ENCODE measurements around the gene TMEM233. TPM values are rescaled to one million over a fixed set of nuclear protein-coding genes. Genes with fewer than 3 reads are reported as not detected.

The TMEM233 gene
- total and polyA plus RNA-seq, 9 of the 15 experiments (the other 6 are each of a cell fraction or from before 2014, with no cell fraction given): 0.04 to 0.17 (median 0.07) TPM; not detected in 2

- no peak for TF ChIP-seq ZNF318 (IDR thresholded peaks at IDR 0.05; ENCODE audit: borderline replicate concordance in 1 of 2, low read depth in 1 of 2)
- TF ChIP-seq HMG20B (CRISPR knock-in tag; IDR thresholded peaks at IDR 0.05): no peak
- no peak for TF ChIP-seq ZNF253 (CRISPR knock-in tag; conservative IDR thresholded peaks at IDR 0.05)
- TF ChIP-seq RERE (CRISPR knock-in tag; IDR thresholded peaks at IDR 0.05; ENCODE audit: borderline replicate concordance): no peak
- TF ChIP-seq DMBX1 (CRISPR knock-in tag; IDR thresholded peaks at IDR 0.05; ENCODE audit: borderline replicate concordance): no peak
- no peak for TF ChIP-seq E2F3 (CRISPR knock-in tag; IDR thresholded peaks at IDR 0.05)
- TF ChIP-seq PREB (CRISPR knock-in tag; IDR thresholded peaks at IDR 0.05): no peak
- TF ChIP-seq ZNF197 (CRISPR knock-in tag; IDR thresholded peaks at IDR 0.05; ENCODE audit: low read depth): no peak
- no peak for TF ChIP-seq ZNF239 (CRISPR knock-in tag; IDR thresholded peaks at IDR 0.05)
- TF ChIP-seq CLOCK (CRISPR knock-in tag; IDR thresholded peaks at IDR 0.05; ENCODE audit: borderline replicate concordance): no peak
These were observed 21.1 kb downstream of the TMEM233 start (continued) for GRCh38 chr12:119614705-119615104.

Measured in K562 (cell line).